ENCODE data around the gene ARRB2.

DNA sequence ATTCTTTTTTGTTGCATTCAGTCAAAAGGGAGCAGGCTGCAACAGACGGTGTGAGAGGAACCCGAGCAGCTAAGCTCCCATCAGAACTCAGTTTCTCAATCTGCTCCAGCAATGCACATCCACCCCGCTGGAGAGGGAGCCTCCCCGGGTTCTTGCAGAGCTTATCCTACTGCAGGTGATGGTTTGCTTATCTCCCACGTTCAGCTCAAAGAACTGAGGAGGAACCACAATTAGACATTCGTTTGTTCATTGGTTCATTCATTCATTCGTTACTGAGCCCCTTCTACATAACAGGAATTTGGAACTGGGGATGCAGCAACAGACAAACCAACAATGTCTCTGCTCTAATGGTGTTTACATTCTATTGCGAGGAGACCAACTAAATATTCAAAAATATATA, 46.7 kb upstream of the ARRB2 start:
- TF ChIP-seq, protein P1, sequence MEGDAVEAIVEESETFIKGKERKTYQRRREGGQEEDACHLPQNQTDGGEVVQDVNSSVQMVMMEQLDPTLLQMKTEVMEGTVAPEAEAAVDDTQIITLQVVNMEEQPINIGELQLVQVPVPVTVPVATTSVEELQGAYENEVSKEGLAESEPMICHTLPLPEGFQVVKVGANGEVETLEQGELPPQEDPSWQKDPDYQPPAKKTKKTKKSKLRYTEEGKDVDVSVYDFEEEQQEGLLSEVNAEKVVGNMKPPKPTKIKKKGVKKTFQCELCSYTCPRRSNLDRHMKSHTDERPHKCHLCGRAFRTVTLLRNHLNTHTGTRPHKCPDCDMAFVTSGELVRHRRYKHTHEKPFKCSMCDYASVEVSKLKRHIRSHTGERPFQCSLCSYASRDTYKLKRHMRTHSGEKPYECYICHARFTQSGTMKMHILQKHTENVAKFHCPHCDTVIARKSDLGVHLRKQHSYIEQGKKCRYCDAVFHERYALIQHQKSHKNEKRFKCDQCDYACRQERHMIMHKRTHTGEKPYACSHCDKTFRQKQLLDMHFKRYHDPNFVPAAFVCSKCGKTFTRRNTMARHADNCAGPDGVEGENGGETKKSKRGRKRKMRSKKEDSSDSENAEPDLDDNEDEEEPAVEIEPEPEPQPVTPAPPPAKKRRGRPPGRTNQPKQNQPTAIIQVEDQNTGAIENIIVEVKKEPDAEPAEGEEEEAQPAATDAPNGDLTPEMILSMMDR (conservative IDR thresholded peaks at IDR 0.05; ENCODE audit: low read depth, low read length), result no peak
- TF ChIP-seq EZH2 (IDR thresholded peaks at IDR 0.05; ENCODE audit: borderline replicate concordance, low read depth, low read length, poor library complexity, severe bottlenecking), result no peak

All from A673 (cell line).